Thoracic aorta (tissue), 2 donors: ENCODE data around the gene VDR. TPM values are rescaled to one million over a fixed set of nuclear protein-coding genes. Genes with fewer than 3 reads are reported as not detected.
"Not testable (repeated sequence)": the region's sequence is repeated elsewhere in the genome, so short reads cannot be mapped to it uniquely, and the experiment has no call there.

Experiments used
- ATAC-seq: fragments of 150-250 bp; one replicate; pipeline ENCODE4 v1.8.0; 2017; ENCODE audit warnings: low read depth; ENCODE audit not compliant: insufficient number of reproducible peaks, low FRiP score
- DNase-seq: peaks from one replicate; pipeline ENCODE4 v3.0.0-alpha.2; 2020; ENCODE audit warnings: low spot score
- H3K27ac ChIP-seq, 2 donors: fragments of 200-600 bp; sonication (generic); 1 replicate in 1 of 2; 2 replicates in 1 of 2; pipeline ENCODE4 v1.5.1; 2016; ENCODE audit warnings: mild to moderate bottlenecking in 2 of 2, moderate library complexity in 2 of 2
- H3K27me3 ChIP-seq: fragments of 200-600 bp; sonication (generic); replicated peaks from 2 replicates; pipeline ENCODE4 v1.6.0; 2016; ENCODE audit warnings: mild to moderate bottlenecking; ENCODE audit not compliant: insufficient read depth
- H3K36me3 ChIP-seq: fragments of 200-600 bp; sonication (generic); one replicate; pipeline ENCODE4 v1.5.1; 2016
- H3K4me1 ChIP-seq, 2 donors: fragments of 200-600 bp; sonication (generic); 1 replicate in 1 of 2; 2 replicates in 1 of 2; pipeline versions ENCODE4 v1.5.1 to v1.6.0; 2016; ENCODE audit warnings: low read depth in 2 of 2, mild to moderate bottlenecking in 1 of 2; ENCODE audit not compliant: control insufficient read depth in 1 of 2
- H3K4me3 ChIP-seq: fragments of 200-600 bp; sonication (generic); 2 replicates; pipeline ENCODE4 v1.5.1; 2016; ENCODE audit warnings: mild to moderate bottlenecking
- H3K9me3 ChIP-seq: fragments of 200-600 bp; sonication (generic); 2 replicates; pipeline ENCODE4 v1.5.1; 2016
- total RNA-seq, 2 donors: library from RNA; depleted of rRNA; stranded (reverse); fragments of >200 nt; gene quantifications; one replicate each; pipeline versions ENCODE4 v1.1.0 to v1.2.3, GENCODE V29; 2016
- TF ChIP-seq, protein P1 (sequence below): fragments of 200-600 bp; sonication (generic); IDR thresholded peaks from one replicate; pipeline ENCODE4 v1.5.1; 2019; ENCODE audit warnings: antibody characterized with exemption

Gene VDR
- total RNA-seq, 2 donors from 2014 or later = 6.8 to 10.3 TPM

DNA sequence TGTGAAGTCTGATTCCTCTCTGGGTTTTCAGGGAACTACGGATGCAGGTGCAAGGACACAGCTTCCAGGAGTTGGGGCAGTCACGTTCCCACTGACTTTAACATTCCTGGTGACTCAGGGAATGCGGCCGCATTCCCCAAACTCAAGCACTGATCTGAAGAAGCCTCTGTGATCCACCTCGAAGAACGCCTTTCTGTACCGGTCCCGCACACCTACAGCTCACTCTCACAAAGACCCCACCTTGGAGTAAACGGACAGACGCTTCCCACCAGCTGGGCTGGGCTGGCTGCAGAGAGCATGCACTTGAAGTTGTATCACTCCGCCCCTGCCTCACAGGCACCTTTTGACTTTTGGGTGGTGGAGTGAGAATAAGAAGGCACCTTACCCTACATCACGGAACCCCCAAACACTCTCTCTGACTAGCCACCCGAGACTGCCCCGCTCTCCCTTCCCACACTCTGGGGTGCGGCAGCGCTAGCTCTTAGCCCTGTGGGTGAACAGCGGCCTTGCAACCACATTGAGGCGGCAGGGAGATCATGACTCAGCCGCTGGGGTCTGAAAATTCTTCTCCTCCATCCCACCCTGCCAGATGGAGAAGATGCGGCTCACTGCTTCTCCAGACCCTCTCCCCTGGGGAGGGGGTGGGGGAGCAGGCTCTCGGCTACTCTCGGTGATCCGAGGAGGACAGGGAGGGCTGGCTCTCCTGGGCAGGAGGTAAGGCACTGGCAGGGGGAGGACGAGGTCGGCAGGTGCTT lies 61.4 kb downstream of the VDR start:
- ATAC-seq (no peak), DNase-seq (no peak)
- no peaks in the 10 kb centered on the region for H3K36me3 ChIP-seq
- H3K27ac ChIP-seq = no peak overlapping the region
- TF ChIP-seq, protein P1, sequence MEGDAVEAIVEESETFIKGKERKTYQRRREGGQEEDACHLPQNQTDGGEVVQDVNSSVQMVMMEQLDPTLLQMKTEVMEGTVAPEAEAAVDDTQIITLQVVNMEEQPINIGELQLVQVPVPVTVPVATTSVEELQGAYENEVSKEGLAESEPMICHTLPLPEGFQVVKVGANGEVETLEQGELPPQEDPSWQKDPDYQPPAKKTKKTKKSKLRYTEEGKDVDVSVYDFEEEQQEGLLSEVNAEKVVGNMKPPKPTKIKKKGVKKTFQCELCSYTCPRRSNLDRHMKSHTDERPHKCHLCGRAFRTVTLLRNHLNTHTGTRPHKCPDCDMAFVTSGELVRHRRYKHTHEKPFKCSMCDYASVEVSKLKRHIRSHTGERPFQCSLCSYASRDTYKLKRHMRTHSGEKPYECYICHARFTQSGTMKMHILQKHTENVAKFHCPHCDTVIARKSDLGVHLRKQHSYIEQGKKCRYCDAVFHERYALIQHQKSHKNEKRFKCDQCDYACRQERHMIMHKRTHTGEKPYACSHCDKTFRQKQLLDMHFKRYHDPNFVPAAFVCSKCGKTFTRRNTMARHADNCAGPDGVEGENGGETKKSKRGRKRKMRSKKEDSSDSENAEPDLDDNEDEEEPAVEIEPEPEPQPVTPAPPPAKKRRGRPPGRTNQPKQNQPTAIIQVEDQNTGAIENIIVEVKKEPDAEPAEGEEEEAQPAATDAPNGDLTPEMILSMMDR = no peak
- H3K9me3 ChIP-seq = no peaks in the 10 kb centered on the region
- H3K4me3 ChIP-seq = no peak overlapping the region
- H3K27me3 ChIP-seq = no peaks in the 10 kb centered on the region
- H3K4me1 ChIP-seq = peaks cover 0 to under 1% of the 10 kb centered on the region in 2 donors

DNA sequence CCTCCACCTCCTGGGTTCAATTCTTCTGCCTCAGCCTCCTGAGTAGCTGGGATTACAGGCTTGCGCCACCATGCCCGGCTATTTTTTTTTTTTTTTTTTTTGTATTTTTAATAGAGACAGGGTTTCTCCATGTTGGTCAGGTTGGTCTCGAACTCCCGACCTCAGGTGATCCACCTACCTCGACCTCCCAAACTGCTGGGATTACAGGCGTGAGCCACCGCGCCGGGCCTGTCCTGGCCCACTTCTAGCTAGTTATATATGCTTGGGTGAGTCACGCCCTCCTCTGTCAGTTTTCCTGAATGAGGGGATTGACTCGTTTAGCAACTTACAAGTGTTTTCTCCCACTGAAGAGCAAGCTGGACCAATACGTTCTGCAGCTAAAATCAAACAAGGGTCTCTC lies 62.3 kb downstream of the VDR start:
- H3K9me3 ChIP-seq, H3K27me3 ChIP-seq, H3K27ac ChIP-seq, ATAC-seq, H3K36me3 ChIP-seq, DNase-seq, H3K4me1 ChIP-seq, H3K4me3 ChIP-seq: not testable (repeated sequence)

DNA sequence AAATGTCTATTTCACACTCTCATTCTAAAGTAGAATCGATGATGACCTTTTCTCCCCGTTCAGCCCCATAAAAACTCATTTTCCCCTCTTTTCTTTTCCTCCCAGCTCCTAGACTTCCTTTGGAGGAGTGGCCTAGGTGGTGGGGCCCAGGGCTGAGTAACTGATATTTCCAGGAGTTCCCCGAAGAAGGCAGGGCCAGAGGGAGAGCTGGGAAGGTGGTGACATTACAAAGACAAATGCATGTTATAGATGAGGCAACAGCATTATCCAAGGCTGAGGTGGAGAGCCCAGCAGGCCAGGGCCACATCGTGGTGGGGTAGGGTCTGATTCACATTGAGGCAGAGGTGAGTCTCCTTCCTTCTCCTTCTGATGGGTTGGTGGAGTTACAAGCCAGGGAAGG lies 62.9 kb downstream of the VDR start:
- no peaks in the 10 kb centered on the region for H3K36me3 ChIP-seq
- H3K9me3 ChIP-seq = no peaks in the 10 kb centered on the region
- H3K4me3 ChIP-seq = no peak overlapping the region
- no peak overlapping the region for H3K27ac ChIP-seq
- no peak for DNase-seq
- peaks cover 0 to 6% of the 10 kb centered on the region in 2 donors for H3K4me1 ChIP-seq
- H3K27me3 ChIP-seq = no peaks in the 10 kb centered on the region
- TF ChIP-seq, protein P1 = no peak
- no peak for ATAC-seq

DNA sequence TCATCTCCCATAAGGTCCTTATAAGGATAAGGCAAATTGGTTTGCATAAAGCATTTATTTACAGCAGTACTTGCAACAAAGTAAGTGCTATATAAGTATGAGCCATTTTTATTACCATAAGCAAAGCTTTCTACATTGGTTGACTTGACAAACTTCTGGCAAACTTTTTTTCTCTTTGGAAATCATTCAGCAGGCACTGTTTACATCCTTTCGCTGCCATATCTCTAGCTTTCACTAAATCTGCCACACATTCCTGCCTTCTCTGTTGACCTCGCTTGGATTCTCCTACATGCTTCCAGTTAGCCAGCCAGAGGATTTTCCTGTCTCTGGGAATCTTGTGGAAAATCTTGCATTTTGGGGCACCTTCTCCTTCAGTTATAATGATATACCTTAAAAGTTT lies 63.3 kb downstream of the VDR start:
- no peak for DNase-seq
- Histone ChIP-seq H3K4me3 (no peak overlapping the region), H3K36me3 (no peaks in the 10 kb centered on the region), H3K27ac (no peak overlapping the region), H3K4me1 (peaks cover 0 to 6% of the 10 kb centered on the region in 2 donors), H3K27me3 (no peaks in the 10 kb centered on the region), H3K9me3 (no peaks in the 10 kb centered on the region)
- ATAC-seq = no peak
- TF ChIP-seq, protein P1 = no peak

DNA sequence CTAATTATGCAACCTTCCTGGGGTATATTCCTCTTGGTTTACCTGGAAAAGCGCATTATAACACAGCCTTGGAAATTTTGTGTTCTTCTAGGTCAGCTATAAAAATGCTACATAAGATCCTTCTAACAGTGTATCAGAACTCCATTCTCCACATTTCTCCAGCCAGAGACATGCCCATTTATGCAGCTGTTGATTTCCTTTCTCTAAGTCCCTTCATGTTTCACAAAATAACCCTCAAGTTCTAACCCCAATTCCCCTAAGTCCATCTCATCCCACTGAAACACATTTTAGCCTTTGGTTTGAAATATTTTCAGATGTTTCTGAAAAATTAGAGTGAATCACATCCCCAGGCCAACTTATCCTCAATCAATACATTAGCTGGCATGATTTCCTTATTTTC lies 64.2 kb downstream of the VDR start:
- Histone ChIP-seq H3K4me1 (peaks cover 0 to 6% of the 10 kb centered on the region in 2 donors), H3K36me3 (no peaks in the 10 kb centered on the region), H3K4me3 (no peak overlapping the region), H3K27ac (no peak overlapping the region), H3K9me3 (no peaks in the 10 kb centered on the region), H3K27me3 (no peaks in the 10 kb centered on the region)
- TF ChIP-seq, protein P1 = no peak
- ATAC-seq = no peak
- no peak for DNase-seq
